Measurements from ENCODE around the gene PLCXD3.

Gene PLCXD3

DNA sequence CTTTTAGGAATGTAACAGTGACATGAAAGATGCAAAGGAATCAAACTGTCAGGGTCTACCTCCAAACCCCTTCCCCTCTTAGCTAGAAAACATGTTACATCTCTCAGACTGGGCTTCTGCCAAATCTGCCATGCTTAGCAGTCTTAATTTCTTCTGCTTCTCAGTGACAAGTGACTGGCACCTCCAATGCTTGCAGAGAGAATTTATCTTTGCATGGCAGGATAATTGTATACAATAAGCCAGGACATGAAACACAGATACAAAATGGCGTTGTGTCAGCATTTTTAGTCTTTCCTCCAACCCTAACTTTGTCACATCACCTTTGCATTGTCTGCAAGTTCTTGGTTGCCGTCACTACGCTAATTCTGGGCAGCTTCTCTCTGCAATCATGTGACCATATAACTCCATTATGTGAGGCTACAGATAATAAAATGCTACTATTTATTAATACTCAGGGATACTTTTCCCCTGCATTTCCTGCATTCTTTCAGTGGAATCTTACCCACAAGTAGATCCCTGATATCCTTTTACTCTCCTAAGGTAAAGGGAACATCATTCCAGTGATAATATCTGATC is 89.8 kb downstream of the PLCXD3 start:
- CTCF ChIA-PET, result interaction anchor here (0.7 kb wide), 1 partner anchor 14 kb away, joined by 4 read pairs; no protein-coding TSS in a partner anchor
- no peak for TF ChIP-seq BCL11A (tag by site-specific recombination; IDR thresholded peaks at IDR 0.05; ENCODE audit: low read depth)
- TF ChIP-seq GLI2 (tag by site-specific recombination; IDR thresholded peaks at IDR 0.05; ENCODE audit: borderline replicate concordance, low read depth), result no peak
- no peak for TF ChIP-seq KLF9 (tag by site-specific recombination; IDR thresholded peaks at IDR 0.05; ENCODE audit: low read depth)
- TF ChIP-seq ZNF146 (tag by site-specific recombination; IDR thresholded peaks at IDR 0.05), result no peak
- no peak for TF ChIP-seq ZNF248 (tag by site-specific recombination; IDR thresholded peaks at IDR 0.05)
- TF ChIP-seq ZNF398 (tag by site-specific recombination; IDR thresholded peaks at IDR 0.05), result no peak
- TF ChIP-seq ZNF24 (tag by site-specific recombination; IDR thresholded peaks at IDR 0.05), result no peak

GRCh38 chr5:41418220-41419031 is 92.0 kb downstream of the PLCXD3 start:
- Histone ChIP-seq H3K9me3 (ENCODE audit: control insufficient read depth, insufficient read depth, low read depth, low read length) (no peaks in the 10 kb centered on the region), H3K36me3 (ENCODE audit: control insufficient read depth in 2 of 2, insufficient read depth in 1 of 2, low read length in 2 of 2) (no peaks in the 10 kb centered on the region), H3K4me3 (ENCODE audit: low read depth, low read length) (no peak overlapping the region), H3K4me1 (ENCODE audit: control insufficient read depth, insufficient read depth, low read length) (no peaks in the 10 kb centered on the region), H3K27ac (ENCODE audit: extremely low read depth, low read depth, low read length) (no peak overlapping the region)
- no peak for TF ChIP-seq ZFP69B (tag by site-specific recombination; IDR thresholded peaks at IDR 0.05)
- no peak for TF ChIP-seq ZNF157 (tag by site-specific recombination; IDR thresholded peaks at IDR 0.05)
- TF ChIP-seq ZNF37A (tag by site-specific recombination; IDR thresholded peaks at IDR 0.05), result no peak
- TF ChIP-seq ZNF600 (tag by site-specific recombination; IDR thresholded peaks at IDR 0.05), result no peak
- no peak for TF ChIP-seq MEIS1 (CRISPR knock-in tag; IDR thresholded peaks at IDR 0.05; ENCODE audit: borderline replicate concordance)
- ChIA-PET CTCF (no interaction called here), POLR2A (no interaction called here)

More for the DNA sequence above, 89.8 kb downstream of the PLCXD3 start:
- Histone ChIP-seq H3K4me3 (ENCODE audit: low read depth, low read length) (no peak overlapping the region), H3K9me3 (ENCODE audit: control insufficient read depth, insufficient read depth, low read depth, low read length) (no peaks in the 10 kb centered on the region), H3K4me1 (ENCODE audit: control insufficient read depth, insufficient read depth, low read length) (no peaks in the 10 kb centered on the region), H3K36me3 (ENCODE audit: control insufficient read depth in 2 of 2, insufficient read depth in 1 of 2, low read length in 2 of 2) (no peaks in the 10 kb centered on the region), H3K27ac (ENCODE audit: extremely low read depth, low read depth, low read length) (no peak overlapping the region)
- POLR2A ChIA-PET, result no interaction called here

GRCh38 chr5:41416336-41416735 is 94.1 kb downstream of the PLCXD3 start:
- Histone ChIP-seq H3K4me3 (ENCODE audit: low read depth, low read length) (no peak overlapping the region), H3K4me1 (ENCODE audit: control insufficient read depth, insufficient read depth, low read length) (no peaks in the 10 kb centered on the region), H3K9me3 (ENCODE audit: control insufficient read depth, insufficient read depth, low read depth, low read length) (no peaks in the 10 kb centered on the region), H3K27ac (ENCODE audit: extremely low read depth, low read depth, low read length) (no peak overlapping the region), H3K36me3 (ENCODE audit: control insufficient read depth in 2 of 2, insufficient read depth in 1 of 2, low read length in 2 of 2) (no peaks in the 10 kb centered on the region)
- ChIA-PET POLR2A (no interaction called here), CTCF (interaction anchor here (0.6 kb wide), 1 partner anchor 1022 kb away, joined by 3 read pairs; no protein-coding TSS in a partner anchor)
- TF ChIP-seq ZNF521 (tag by site-specific recombination; IDR thresholded peaks at IDR 0.05) (no peak), PRDM10 (tag by site-specific recombination; IDR thresholded peaks at IDR 0.05) (no peak), MZF1 (tag by site-specific recombination; IDR thresholded peaks at IDR 0.05; ENCODE audit: borderline replicate concordance) (no peak), ZNF560 (tag by site-specific recombination; IDR thresholded peaks at IDR 0.05; ENCODE audit: borderline replicate concordance) (no peak), ZNF664 (tag by site-specific recombination; IDR thresholded peaks at IDR 0.05) (no peak), ZNF585B (tag by site-specific recombination; IDR thresholded peaks at IDR 0.05) (no peak), ZNF677 (tag by site-specific recombination; IDR thresholded peaks at IDR 0.05) (no peak), ZBTB1 (tag by site-specific recombination; IDR thresholded peaks at IDR 0.05) (no peak), ZNF341 (tag by site-specific recombination; IDR thresholded peaks at IDR 0.05; ENCODE audit: low read depth) (no peak), ZNF473 (tag by site-specific recombination; IDR thresholded peaks at IDR 0.05) (no peak), FEZF1 (tag by site-specific recombination; IDR thresholded peaks at IDR 0.05) (no peak)
- TF ChIP-seq, protein P1, sequence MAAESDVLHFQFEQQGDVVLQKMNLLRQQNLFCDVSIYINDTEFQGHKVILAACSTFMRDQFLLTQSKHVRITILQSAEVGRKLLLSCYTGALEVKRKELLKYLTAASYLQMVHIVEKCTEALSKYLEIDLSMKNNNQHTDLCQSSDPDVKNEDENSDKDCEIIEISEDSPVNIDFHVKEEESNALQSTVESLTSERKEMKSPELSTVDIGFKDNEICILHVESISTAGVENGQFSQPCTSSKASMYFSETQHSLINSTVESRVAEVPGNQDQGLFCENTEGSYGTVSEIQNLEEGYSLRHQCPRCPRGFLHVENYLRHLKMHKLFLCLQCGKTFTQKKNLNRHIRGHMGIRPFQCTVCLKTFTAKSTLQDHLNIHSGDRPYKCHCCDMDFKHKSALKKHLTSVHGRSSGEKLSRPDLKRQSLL (tag by site-specific recombination; IDR thresholded peaks at IDR 0.05), result no peak
- TF ChIP-seq, protein P2, sequence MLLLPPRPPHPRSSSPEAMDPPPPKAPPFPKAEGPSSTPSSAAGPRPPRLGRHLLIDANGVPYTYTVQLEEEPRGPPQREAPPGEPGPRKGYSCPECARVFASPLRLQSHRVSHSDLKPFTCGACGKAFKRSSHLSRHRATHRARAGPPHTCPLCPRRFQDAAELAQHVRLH (tag by site-specific recombination; IDR thresholded peaks at IDR 0.05), result no peak

Data from HEK293 (cell line).